T follicular helper cell (primary cell): Measurements from ENCODE around the gene CGB7.

Experiments
- DNase-seq: peaks from one replicate; pipeline ENCODE4 v3.0.0-alpha.2; 2020; ENCODE audit warnings: low read depth

CGB7 gene

GRCh38 chr19:49016067-49016839 lies 41.3 kb downstream of the CGB7 start:
- DNase-seq, result no peak

DNA sequence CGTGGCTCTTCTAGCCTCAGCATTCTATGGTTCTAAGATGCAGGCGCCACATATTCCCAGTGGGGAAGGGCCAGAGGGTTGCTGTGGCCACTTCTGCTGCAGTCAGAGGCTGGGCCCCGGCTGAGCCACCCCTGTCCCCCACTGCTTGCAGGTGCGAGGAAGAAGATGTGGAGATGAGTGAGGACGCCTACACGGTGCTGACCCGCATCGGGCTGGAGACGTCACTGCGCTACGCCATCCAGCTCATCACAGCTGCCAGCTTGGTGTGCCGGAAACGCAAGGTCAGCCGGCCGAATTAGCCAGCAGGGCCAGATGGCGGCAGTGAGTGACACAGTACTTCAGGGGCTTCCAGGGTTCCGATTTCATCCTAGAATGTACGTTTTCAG lies 42.7 kb downstream of the CGB7 start:
- no peak for DNase-seq

DNA sequence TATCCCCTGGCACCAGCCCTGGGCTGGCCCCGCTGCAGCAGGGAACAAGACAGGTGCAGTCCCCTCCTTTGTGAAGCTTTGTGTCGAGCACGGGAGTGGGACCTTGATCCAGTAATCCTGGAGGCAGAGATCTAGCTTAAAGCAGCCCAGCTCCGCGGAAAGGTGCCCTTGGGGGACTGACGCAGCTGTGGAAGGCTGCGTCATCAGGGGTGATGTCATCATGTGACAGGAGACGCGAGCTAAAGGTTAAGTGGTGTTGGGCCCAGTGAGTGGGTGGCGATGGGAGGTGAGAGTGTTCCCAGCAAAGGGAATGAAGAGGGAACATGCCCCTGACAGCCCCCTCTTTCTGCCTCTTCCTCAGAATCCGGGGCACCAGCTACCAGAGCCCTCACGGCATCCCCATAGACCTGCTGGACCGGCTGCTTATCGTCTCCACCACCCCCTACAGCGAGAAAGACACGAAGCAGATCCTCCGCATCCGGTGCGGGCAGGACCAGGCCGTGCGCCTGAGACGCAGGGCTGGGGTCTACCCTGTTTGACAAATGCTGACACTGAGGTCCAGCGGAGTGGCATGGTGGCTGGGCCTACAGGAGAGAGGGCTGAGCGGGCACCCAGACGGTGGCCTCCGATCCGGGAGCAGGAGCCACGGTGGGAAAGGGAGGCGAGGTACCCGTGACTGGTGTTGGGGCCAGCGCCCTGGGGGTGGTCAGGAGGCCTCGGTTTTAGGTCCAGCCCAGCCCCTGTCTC lies 43.3 kb downstream of the CGB7 start:
- DNase-seq, result no peak

DNA sequence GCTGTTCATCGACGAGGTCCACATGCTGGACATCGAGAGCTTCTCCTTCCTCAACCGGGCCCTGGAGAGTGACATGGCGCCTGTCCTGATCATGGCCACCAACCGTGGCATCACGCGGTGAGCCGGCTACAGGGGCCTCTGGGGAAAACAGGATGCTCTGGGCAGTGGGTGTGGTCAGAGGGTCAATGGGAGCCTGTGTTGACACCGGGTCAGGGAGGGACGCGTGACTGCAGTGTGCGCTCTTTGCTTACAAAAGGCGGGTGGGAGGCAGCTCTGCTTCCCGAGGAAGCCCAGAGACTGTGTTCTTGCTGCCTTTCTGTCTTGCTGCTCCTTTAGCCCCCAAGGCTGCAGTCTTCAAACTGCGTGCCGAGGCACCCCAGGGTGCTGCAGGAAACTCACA lies 46.4 kb downstream of the CGB7 start:
- DNase-seq, result no peak

DNA sequence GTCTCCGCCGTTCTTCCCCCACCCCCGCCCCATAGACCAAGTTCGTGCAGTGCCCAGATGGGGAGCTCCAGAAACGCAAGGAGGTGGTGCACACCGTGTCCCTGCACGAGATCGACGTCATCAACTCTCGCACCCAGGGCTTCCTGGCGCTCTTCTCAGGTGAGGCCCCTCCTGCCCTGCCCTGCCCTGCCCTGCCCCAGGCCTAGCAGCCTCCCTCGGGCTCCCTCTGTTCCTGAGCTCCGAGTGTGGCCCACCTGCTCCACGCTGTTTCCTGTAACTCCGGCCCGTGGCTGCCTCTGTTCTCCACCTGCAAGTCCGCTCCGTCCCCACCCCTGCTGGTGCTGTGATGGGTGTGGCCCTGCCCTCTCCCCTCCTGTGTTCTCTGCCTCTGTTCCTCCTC lies 47.1 kb downstream of the CGB7 start:
- no peak for DNase-seq

DNA sequence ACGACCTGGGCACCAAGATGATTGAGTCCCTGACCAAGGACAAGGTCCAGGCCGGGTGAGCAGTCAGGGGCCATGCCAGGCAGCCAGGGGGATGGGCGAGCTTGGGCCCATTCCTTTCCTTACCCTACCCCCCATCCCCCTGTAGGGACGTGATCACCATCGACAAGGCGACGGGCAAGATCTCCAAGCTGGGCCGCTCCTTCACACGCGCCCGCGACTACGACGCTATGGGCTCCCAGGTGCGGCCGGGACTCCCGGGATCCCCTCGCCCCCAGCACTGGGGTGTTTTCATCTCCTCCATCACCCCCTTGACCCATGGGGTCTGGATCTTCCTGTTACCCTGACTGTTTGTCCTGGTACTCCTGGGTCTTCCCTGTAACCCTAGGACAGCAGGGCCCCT lies 47.7 kb downstream of the CGB7 start:
- no peak for DNase-seq

DNA sequence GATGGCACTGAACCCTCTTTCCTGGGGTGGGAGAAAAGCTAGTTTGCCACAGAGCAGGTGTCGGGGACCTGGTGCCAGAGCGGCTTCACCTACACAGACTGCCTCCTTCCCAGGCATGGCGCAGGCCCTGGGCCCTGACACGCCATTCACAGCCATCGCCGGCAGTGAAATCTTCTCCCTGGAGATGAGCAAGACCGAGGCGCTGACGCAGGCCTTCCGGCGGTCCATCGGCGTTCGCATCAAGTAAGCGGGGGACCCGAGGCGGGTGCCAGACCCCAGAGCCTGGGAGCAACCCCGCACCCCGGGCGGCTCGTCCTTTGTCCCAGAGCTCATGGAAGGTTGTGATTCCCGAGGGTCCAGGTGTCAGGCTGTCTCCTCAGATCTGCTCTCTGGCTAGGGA lies 50.6 kb downstream of the CGB7 start:
- no peak for DNase-seq

DNA sequence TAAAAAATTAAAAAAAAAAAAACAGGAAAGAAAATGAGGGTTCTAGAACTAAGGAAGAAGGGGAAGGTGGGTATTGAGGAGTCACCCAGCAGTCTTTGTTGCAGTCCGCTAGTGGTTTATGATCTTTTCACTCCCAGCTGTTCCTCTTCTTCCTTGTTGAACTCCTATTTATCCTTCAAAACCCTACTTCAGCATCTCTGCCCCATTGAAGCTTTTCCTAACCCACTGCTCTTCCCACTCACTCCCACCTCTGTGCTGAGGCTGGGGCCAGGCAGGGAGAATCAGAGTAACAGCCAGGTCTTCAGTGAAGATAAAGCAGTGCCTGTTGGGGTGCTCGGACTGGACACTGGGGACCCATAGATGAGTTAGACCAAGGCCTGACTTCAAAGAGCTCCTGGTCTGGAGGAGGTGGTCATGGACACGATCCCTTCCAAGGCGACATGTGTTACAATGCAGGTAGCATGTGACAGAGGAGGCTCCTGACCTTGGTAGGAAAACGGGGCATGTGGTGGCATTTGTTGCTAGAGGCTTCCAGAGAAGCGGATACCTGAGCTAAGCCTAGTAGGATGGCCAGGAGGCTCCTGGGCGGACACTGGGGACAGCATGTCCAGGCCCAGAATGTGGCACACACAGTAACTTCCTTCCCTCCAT lies 52.5 kb downstream of the CGB7 start:
- no peak for DNase-seq
